Measurements from ENCODE around the gene RPL13A. TPM values are rescaled to one million over a fixed set of nuclear protein-coding genes. Genes with fewer than 3 reads are reported as not detected.

The RPL13A gene
- total and polyA plus RNA-seq, 9 of the 15 experiments (the other 6 are each of a cell fraction or from before 2014, with no cell fraction given): 1,744 to 5,482 (median 2,949) TPM

GRCh38 chr19:49475995-49476880 lies 11.2 kb upstream of the RPL13A start (continued):
- no peak for TF ChIP-seq KAT8 (IDR thresholded peaks at IDR 0.05; ENCODE audit: low read depth)
- 0 out of 2 replicates have a peak, but pooled peaks have one; percentile 39 for TF ChIP-seq RB1 (IDR thresholded peaks at IDR 0.05; ENCODE audit: low read depth)
- TF ChIP-seq RBM17 (IDR thresholded peaks at IDR 0.05; ENCODE audit: borderline replicate concordance, low read depth, low read length): no peak
- TF ChIP-seq GATAD2B (IDR thresholded peaks at IDR 0.05; ENCODE audit: borderline replicate concordance): no peak
- TF ChIP-seq RBM14 (IDR thresholded peaks at IDR 0.05; ENCODE audit: borderline replicate concordance, insufficient read depth, low read depth, low read length): no peak
- peak in 1 of 2 experiments; percentile 44; a peak in 3 of 4 replicates for TF ChIP-seq RAD21 (CRISPR knock-in tag; conservative IDR thresholded peaks at IDR 0.05 in 1 of 2, IDR thresholded peaks at IDR 0.05 in 1 of 2)
- TF ChIP-seq ZBTB33 (CRISPR knock-in tag; IDR thresholded peaks at IDR 0.05): peak; percentile 95
- TF ChIP-seq HMBOX1 (IDR thresholded peaks at IDR 0.05): 0 out of 2 replicates have a peak, but pooled peaks have one; percentile 42
- TF ChIP-seq CBX2 (IDR thresholded peaks at IDR 0.05; ENCODE audit: insufficient read depth, low read length, poor library complexity, severe bottlenecking): no peak
- no peak for TF ChIP-seq POLR2A (conservative IDR thresholded peaks at IDR 0.05)
- TF ChIP-seq SAP30 (IDR thresholded peaks at IDR 0.05; ENCODE audit: borderline replicate concordance, insufficient read depth, low read depth, low read length, poor library complexity, severe bottlenecking): no peak
- no peak for TF ChIP-seq KDM1A (IDR thresholded peaks at IDR 0.05)
- TF ChIP-seq PTTG1 (tag; IDR thresholded peaks at IDR 0.05; ENCODE audit: low read depth): no peak
- no peak for TF ChIP-seq SUPT5H (IDR thresholded peaks at IDR 0.05)
- TF ChIP-seq ZNF263 (CRISPR knock-in tag; IDR thresholded peaks at IDR 0.05; ENCODE audit: borderline replicate concordance): peak; percentile 38; the same call in 1 of the 2 replicates
- TF ChIP-seq CEBPZ (IDR thresholded peaks at IDR 0.05; ENCODE audit: borderline replicate concordance, low read depth, low read length): no peak
- TF ChIP-seq ESRRB (CRISPR knock-in tag; IDR thresholded peaks at IDR 0.05; ENCODE audit: borderline replicate concordance): no peak
- TF ChIP-seq GABPB1 (CRISPR knock-in tag; IDR thresholded peaks at IDR 0.05): 0 out of 2 replicates have a peak, but pooled peaks have one; percentile 16
- no peak for TF ChIP-seq ZNF239 (CRISPR knock-in tag; IDR thresholded peaks at IDR 0.05)
